Head of caudate nucleus (tissue), 42 donors: ENCODE data around the gene KIF25.

ENCODE experiments used
- DNase-seq, 42 donors: peaks; one replicate each; pipeline versions ENCODE4 v3.0.0 to v3.0.0-alpha.2; 2020 to 2021; ENCODE audit warnings: mixed read lengths in 7 of 42
- intact Hi-C: fragments of 100-400 bp; cut with DNase I; formaldehyde crosslinking; loops from one replicate; pipeline ENCODE4 v1.15.0; 2022

The KIF25 gene

DNA sequence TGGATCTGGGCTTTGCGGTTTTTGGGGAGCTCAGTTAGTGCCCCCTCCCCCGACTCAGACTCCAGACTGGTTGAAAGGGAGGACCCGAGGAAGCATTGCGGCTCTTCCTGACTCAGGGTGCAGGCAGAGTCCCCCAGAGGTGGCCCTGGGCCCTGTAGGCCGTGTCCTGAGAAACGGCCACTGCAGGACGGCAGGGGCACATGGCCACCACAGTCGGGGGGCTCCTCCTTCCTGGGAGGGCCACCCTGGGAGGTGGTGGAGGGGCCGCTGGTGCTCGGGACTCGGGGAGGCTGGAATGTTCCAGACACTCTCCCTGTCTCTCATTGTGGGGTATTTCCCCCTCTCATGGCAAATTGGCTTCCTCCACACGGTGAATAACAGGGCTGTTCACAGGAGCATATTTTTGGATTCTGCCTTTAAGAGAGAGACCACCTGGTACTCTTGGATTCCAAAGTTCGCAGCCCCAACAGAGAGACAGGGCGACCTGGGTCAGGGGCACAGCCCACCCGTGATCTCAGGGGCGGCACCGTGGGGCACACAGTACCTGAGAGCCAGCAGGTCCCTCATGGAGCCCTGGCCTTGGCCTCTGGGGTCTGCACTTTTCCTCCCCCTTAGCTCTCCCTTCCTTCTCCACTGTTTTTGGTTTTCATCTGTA is 45.8 kb downstream of the KIF25 start:
- intact Hi-C loops, result no loop called here
- DNase-seq, result peak in 1 of 42 donors; percentile 5

DNA sequence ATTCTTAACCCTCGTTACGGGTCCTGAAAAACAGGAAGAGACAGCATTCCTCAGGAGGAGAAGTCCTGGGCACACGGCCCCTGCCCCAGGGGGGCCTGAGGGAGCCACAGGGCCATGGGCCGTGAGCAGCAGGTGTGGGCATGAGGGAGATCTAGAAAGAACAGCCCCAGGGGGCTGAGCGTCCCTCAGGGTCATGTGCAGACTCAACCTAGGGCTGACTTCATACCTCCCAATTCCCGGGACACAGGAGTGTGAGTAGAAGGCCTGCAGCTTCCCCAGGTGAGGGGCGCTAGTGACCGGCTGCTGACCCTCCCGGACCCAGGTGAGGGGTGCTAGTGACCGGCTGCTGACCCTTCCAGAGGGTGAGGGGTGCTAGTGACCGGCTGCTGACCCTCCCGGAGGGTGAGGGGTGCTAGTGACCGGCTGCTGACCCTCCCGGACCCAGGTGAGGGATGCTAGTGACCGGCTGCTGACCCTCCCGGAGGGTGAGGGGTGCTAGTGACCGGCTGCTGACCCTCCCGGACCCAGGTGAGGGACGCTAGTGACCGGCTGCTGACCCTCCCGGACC is 46.5 kb downstream of the KIF25 start:
- intact Hi-C loops, result no loop called here
- DNase-seq, result no peak

GRCh38 chr6:168044521-168045130 is 47.2 kb downstream of the KIF25 start:
- intact Hi-C loops, result no loop called here
- no peak for DNase-seq

GRCh38 chr6:168045141-168045691 is 47.7 kb downstream of the KIF25 start:
- intact Hi-C loops, result no loop called here
- no peak for DNase-seq

GRCh38 chr6:168045706-168046620 is 48.5 kb downstream of the KIF25 start:
- no peak for DNase-seq
- intact Hi-C loops, result no loop called here

GRCh38 chr6:168046696-168047095 is 49.2 kb downstream of the KIF25 start:
- intact Hi-C loops, result no loop called here
- no peak for DNase-seq

- DNase-seq, result peak; percentile 53 to 94 (median 83)
- intact Hi-C loops, result no loop called here
Observed at GRCh38 chr6:168047841-168048723, 50.6 kb downstream of the KIF25 start.

GRCh38 chr6:168048724-168049025 is 51.2 kb downstream of the KIF25 start:
- intact Hi-C loops, result no loop called here

GRCh38 chr6:168049277-168049676 is 51.8 kb downstream of the KIF25 start:
- intact Hi-C loops, result no loop called here
- no peak for DNase-seq

More at GRCh38 chr6:168048724-168049025, 51.2 kb downstream of the KIF25 start:
- peak in 1 of 42 donors; percentile 31 for DNase-seq

DNA sequence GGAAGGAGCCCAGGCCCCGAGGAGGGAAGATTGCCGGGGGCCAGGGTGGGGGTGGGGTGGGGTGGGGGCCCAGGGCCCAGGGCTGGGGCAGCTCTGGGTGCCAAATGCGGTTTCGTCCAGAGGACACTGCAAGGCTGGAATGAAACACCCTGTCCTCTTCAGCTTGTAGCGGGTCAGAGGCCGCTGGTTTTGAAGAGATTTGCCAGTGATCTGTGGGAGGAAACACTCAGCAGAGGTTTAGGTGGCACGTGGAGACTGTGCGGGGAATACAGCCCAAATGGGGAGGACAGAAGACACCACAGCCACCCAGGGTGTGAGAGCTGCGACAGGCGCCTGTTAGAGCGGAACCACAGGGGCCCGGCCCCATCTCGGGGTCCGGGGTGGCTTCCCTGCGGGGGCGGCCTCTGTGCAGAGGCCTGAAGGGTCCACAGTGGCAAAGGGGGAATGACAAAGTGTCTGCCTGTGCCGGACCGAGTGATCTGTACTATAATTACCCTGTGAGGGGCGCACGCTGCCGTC is 52.3 kb downstream of the KIF25 start:
- no peak for DNase-seq
- intact Hi-C loops, result no loop called here

DNA sequence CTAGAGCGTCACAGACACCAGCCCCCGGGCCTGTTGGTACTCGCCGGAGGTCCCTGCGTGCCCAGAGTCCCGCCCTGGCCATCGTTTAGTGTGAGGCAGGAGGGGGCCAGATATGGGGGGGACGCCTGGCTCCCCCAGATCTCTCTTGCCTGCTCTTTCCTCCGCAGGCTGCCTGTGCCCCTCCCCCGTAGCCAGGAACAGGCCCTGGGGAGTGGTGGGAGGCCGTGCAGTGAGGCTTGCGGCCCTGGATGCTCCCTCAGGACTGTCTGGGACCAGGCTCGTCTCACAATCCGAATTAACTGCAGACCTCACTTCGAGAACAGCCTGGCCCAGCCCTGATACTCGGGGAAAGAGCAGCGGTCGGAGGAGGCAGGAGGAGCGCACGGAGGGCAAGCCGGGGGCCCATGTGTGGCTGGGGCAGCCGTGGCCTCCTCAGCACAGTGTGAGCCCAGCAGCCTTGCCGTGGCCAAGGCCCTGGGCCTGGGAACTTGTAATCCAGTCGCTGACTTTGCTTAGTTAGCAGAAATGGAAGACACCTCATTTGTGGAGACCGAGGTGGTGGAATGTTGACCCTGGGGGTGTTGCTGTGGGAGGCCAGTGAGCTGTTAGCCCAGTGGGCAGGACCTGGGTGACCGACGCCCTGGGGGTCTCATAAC is 52.9 kb downstream of the KIF25 start:
- no peak for DNase-seq
- intact Hi-C loops, result no loop called here

- peak in 21 of 42 donors; percentile 12 to 75 (median 45) for DNase-seq
Observed at GRCh38 chr6:168050881-168051586, 53.6 kb downstream of the KIF25 start.

DNA sequence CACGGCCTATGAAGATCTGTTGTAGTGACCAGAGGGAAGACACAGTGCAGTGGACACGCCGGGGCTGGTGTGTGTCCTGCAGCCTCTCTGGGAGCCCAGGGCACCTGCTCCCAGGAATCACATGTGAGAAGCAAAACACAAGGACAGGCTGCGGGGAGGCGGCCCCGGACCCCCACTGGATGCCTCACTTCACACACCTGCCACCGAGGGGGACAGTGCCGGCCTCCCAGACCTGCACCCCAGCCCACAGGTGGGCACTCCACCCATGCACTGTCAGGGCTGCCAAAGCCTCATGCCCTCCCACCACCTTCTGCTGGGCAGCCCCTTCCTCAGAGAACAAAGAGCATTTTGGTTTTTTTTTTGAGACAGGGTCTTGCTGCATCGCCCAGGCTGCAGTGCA is 54.2 kb downstream of the KIF25 start:
- DNase-seq, result no peak
- intact Hi-C loops, result no loop called here

More at GRCh38 chr6:168050881-168051586, 53.6 kb downstream of the KIF25 start:
- intact Hi-C loops, result no loop called here

DNA sequence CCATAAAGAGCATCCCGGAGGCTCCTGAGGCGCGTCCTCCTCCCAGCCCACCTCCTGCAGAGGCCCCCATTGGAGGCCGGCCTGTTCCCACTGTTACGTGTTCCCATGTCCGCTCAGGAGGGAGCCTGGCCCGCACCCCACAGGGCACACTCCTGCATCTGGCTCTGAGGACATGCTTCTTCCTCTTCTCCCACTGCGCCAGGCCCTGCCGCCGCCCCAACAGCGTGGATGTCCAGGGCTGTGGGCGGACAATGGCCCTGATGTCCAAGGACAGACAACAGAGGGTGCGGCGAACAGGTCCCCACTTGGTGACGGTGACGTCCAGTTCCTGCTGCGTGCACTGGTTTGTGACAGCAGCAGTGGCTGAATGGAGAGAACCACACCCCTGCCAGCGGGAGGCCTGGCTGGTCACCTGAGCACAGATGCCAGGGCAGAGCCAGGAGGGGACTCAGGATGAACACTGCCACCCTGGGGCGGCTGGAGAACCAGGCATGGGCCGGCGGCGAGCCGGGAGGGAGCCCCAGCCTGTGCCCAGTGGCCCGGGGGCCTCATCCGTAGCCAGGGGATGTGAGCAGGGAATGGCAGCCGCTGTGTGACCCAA is 54.9 kb downstream of the KIF25 start:
- intact Hi-C loops, result no loop called here
- no peak for DNase-seq

DNA sequence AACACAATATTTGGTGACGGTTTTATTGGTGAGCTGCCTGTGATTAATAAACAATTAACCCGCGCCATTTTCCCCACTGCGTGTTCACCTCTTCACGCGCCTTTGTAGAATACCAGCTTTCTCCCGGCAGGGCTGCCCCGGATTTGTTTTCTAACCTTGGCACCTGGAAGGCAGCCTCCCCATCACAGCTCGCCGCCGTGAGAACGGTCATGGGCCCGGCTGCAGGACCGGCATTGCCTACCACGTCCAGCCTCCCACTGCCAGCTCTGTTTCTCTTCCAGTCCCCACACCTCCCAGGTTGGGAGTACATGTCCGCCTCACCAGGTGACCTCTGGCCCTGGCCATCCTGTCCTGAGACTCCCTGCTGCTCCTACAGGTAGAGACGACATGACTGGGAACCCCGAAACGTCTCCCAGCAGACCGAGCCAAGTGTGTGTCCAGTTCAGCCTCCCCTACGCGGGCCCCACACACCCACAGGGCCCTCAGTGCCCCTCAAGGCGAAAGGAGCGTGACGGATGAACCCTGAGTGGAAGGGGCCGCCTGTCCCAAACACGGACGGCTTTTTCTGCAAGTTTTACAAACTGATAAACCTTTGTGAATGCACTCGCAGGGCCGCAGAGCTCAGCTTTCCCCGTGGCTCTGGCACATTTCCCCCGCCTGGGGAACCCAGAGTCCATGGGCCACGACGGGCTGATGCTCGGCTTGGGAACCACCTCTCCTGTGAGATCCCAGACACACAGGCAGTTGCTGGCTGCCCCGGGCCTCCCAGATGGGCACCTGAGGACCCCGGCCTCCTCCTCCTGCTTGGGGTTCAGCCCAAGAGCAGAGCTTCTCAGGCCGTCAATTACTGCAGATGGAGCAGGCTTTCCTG is 55.9 kb downstream of the KIF25 start:
- no peak for DNase-seq
- intact Hi-C loops, result no loop called here

- DNase-seq, result no peak
- intact Hi-C loops, result no loop called here
Observed at GRCh38 chr6:168053957-168054471, 56.5 kb downstream of the KIF25 start.
